Neutrophil (primary cell): ENCODE data around the gene TUBAL3.

ENCODE experiments used
- H3K27ac ChIP-seq: fragments of 200-600 bp; sonication (generic); 2 replicates; pipeline ENCODE4 v1.5.1; 2016; ENCODE audit warnings: mild to moderate bottlenecking, moderate library complexity
- H3K27me3 ChIP-seq: fragments of 200-600 bp; sonication (generic); 2 replicates; pipeline ENCODE4 v1.6.0; 2016; ENCODE audit warnings: mild to moderate bottlenecking
- H3K36me3 ChIP-seq: fragments of 200-600 bp; sonication (generic); 2 replicates; pipeline ENCODE4 v1.5.1; 2017
- H3K4me1 ChIP-seq, 2 experiments: fragments of 200-600 bp in 1 of 2; sonication (generic) in 1 of 2; 1 replicate in 1 of 2; 2 replicates in 1 of 2; pipeline versions ENCODE4 v1.5.1 to v1.6.1; 2013 to 2016; ENCODE audit warnings: low read depth in 1 of 2, low read length in 1 of 2, mild to moderate bottlenecking in 1 of 2, moderate library complexity in 1 of 2; ENCODE audit not compliant: control insufficient read depth in 1 of 2, insufficient read depth in 1 of 2
- H3K4me3 ChIP-seq, 2 experiments: fragments of 200-600 bp in 1 of 2; sonication (generic) in 1 of 2; 1 replicate in 1 of 2; 2 replicates in 1 of 2; pipeline ENCODE4 v1.5.1; 2013 to 2016; ENCODE audit warnings: low read depth in 1 of 2, low read length in 1 of 2, mild to moderate bottlenecking in 1 of 2, moderate library complexity in 1 of 2
- H3K9me3 ChIP-seq: fragments of 200-600 bp; sonication (generic); 2 replicates; pipeline ENCODE4 v1.5.1; 2016
- TF ChIP-seq, protein P1 (sequence below): fragments of 200-600 bp; sonication (generic); IDR thresholded peaks from 2 replicates; pipeline ENCODE4 v1.5.1; 2016; ENCODE audit warnings: antibody characterized with exemption

TUBAL3 gene

DNA sequence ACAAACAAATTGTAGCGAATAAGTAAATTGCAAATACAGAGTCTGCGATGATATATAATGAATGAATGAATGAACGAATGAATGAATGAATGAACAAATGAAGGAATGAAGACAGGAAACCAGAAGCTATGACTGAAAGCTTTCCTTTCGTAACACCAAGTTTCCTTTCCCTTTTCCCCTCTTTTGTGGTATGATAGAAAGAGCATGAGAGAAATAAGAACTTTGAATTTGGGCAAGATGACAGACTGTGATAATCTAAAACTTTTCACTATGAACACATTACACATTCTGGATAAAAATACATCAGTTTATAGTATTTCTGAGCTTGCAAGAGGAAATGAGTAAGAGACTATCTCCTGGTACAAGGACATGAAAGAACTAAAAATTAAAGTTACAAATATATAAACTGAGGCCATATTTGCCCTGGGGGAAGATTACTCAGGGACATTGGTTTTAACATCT, 48.3 kb downstream of the TUBAL3 start:
- H3K9me3 ChIP-seq = no peaks in the 10 kb centered on the region
- H3K27ac ChIP-seq = no peak overlapping the region
- H3K4me3 ChIP-seq = no peak overlapping the region
- H3K27me3 ChIP-seq = no peaks in the 10 kb centered on the region
- TF ChIP-seq, protein P1, sequence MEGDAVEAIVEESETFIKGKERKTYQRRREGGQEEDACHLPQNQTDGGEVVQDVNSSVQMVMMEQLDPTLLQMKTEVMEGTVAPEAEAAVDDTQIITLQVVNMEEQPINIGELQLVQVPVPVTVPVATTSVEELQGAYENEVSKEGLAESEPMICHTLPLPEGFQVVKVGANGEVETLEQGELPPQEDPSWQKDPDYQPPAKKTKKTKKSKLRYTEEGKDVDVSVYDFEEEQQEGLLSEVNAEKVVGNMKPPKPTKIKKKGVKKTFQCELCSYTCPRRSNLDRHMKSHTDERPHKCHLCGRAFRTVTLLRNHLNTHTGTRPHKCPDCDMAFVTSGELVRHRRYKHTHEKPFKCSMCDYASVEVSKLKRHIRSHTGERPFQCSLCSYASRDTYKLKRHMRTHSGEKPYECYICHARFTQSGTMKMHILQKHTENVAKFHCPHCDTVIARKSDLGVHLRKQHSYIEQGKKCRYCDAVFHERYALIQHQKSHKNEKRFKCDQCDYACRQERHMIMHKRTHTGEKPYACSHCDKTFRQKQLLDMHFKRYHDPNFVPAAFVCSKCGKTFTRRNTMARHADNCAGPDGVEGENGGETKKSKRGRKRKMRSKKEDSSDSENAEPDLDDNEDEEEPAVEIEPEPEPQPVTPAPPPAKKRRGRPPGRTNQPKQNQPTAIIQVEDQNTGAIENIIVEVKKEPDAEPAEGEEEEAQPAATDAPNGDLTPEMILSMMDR = no peak
- no peaks in the 10 kb centered on the region for H3K36me3 ChIP-seq
- H3K4me1 ChIP-seq = no peaks in the 10 kb centered on the region

DNA sequence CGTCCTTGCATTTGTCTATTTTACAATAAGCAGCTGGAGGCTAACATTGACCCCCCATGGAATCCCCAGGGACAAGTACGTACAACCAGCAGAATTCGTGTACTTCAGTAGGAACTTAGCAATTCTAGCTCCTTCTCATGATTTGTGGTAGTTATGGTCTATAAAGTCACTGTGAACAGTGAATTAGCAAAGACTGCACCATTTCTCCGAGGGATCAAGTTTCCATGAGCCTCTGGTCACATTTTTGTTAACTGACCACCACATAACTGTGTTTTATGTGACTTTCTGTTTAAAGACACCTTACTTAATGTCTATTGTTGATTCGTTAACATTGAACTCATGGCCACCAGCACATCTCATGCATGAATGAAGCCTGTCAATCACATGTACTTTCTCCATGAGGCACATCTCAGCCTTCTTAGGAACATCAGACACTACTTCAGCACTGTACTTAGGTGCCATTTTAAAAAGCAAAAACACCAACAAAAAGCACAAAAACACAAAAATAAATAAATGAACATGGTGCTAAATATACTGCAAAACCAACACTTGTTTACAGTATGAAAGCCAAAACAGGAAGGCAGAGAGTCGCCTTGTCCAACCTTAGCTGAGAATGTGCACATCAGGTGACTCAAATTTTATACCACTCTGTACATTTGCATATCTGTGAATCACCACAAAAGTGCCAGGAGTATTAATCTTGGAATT, 48.9 kb downstream of the TUBAL3 start:
- Histone ChIP-seq H3K36me3 (no peaks in the 10 kb centered on the region), H3K4me1 (no peaks in the 10 kb centered on the region), H3K27me3 (no peaks in the 10 kb centered on the region), H3K4me3 (no peak overlapping the region), H3K27ac (no peak overlapping the region), H3K9me3 (no peaks in the 10 kb centered on the region)
- TF ChIP-seq, protein P1 = no peak

DNA sequence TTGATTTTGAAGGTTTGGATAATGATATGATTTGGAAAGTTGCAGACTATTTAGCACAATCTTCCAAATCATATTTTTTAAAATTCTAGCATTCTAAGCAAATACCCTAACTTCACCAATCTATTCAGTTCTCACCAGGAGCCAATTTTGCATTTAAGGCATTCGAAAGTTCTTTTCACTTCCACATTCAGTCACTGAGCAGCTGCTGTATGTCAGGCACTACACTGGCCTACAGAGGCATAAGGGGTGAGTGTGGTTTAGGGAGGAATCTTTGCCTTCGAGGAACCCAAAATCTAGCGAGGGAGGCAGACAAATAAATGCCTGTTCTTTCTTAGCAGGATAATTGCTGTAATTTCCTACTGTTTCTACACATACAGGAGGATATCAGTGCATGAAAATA, 50.6 kb downstream of the TUBAL3 start:
- Histone ChIP-seq H3K36me3 (no peaks in the 10 kb centered on the region), H3K27ac (no peak overlapping the region), H3K4me3 (no peak overlapping the region), H3K27me3 (no peaks in the 10 kb centered on the region), H3K4me1 (no peaks in the 10 kb centered on the region), H3K9me3 (no peaks in the 10 kb centered on the region)
- TF ChIP-seq, protein P1 = no peak

DNA sequence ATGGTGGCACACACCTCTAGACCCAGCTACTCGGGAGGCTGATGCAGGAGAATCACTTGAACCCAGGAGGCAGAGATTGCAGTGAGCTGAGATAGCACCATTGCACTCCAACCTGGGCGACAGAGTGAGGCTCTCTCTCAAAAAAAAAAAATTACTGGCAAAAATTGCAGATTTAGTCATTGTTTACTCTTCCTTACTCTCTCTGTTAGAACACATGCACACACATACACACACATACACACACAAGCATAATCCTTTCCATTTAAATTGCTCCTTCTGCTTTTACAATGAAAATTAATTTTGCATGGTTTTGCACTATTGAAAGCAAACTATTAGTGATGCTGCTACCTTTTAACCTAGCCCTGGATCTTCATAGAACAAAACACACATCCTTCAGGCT, 55.3 kb downstream of the TUBAL3 start:
- H3K9me3 ChIP-seq = no peaks in the 10 kb centered on the region
- no peaks in the 10 kb centered on the region for H3K27me3 ChIP-seq
- H3K4me3 ChIP-seq = no peak overlapping the region
- H3K36me3 ChIP-seq = no peaks in the 10 kb centered on the region
- no peak overlapping the region for H3K27ac ChIP-seq
- TF ChIP-seq, protein P1 = no peak
- H3K4me1 ChIP-seq = no peaks in the 10 kb centered on the region

DNA sequence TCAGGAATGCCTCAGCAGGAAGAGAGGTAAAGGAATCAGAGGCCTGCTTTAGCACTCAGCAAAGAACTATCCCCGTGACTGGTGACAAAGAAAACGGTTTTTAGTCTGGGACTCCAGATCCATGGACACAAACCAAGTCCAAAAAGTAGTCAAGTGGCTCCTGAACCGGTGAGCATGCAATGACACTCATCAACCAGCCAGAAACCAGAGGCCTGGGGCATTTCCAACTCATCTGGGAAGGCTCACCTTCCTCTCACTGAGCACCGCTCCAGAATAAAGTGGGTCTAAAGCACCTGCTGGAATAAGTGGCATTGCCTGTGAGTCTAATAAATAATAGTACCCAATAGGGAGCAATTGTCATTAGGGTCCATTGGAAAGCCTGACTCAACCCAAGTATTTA, 57.7 kb downstream of the TUBAL3 start:
- TF ChIP-seq, protein P1 = no peak
- H3K4me1 ChIP-seq = no peaks in the 10 kb centered on the region
- no peaks in the 10 kb centered on the region for H3K9me3 ChIP-seq
- no peak overlapping the region for H3K4me3 ChIP-seq
- H3K27me3 ChIP-seq = no peaks in the 10 kb centered on the region
- H3K27ac ChIP-seq = no peak overlapping the region
- H3K36me3 ChIP-seq = no peaks in the 10 kb centered on the region
